K562 (cell line): ENCODE measurements around the gene UBE2H. TPM values are rescaled to one million over a fixed set of nuclear protein-coding genes. Genes with fewer than 3 reads are reported as not detected.

Experiments used
- ADNP ChIP-seq: fragments of 200-800 bp; sonication (Bioruptor generic); IDR thresholded peaks from 2 replicates; pipeline ENCODE4 v1.6.1; 2016; ENCODE audit warnings: missing genetic modification characterization, missing compliant biosample characterization
- ARID2 ChIP-seq: fragments of 450-650 bp; IDR thresholded peaks from 2 replicates; pipeline ENCODE4 v1.6.1; 2017; ENCODE audit warnings: antibody characterized with exemption, mild to moderate bottlenecking
- ATF7 ChIP-seq: fragments of 450-650 bp; IDR thresholded peaks from 2 replicates; pipeline ENCODE4 v1.7.1; 2014; ENCODE audit warnings: mild to moderate bottlenecking, moderate library complexity
- BRF2 ChIP-seq: IDR thresholded peaks from 3 replicates; pipeline ENCODE4 v1.6.1; 2011; ENCODE audit warnings: borderline replicate concordance, mild to moderate bottlenecking; ENCODE audit not compliant: insufficient read length, insufficient read depth
- DIDO1 ChIP-seq: fragments of 450-650 bp; IDR thresholded peaks from 2 replicates; pipeline ENCODE4 v1.6.1; 2016; ENCODE audit warnings: low read depth, missing biosample characterization, missing genetic modification characterization
- DPF2 ChIP-seq: fragments of 450-650 bp; IDR thresholded peaks from 2 replicates; pipeline ENCODE4 v1.6.1; 2016
- E2F5 ChIP-seq: sonication (generic); formaldehyde crosslinking; IDR thresholded peaks from 2 replicates; pipeline ENCODE4 v1.8.0; 2022; ENCODE audit warnings: mild to moderate bottlenecking, missing genetic modification reagents
- HINFP ChIP-seq: fragments of 450-650 bp; conservative IDR thresholded peaks from 2 replicates; pipeline ENCODE4 v1.6.1; 2016; ENCODE audit warnings: missing genetic modification characterization, low read depth, mild to moderate bottlenecking, control low read depth, missing compliant biosample characterization
- KDM4B ChIP-seq, 2 experiments: fragments of 450-650 bp in 1 of 2; sonication (generic) in 1 of 2; IDR thresholded peaks; 2 replicates each; pipeline ENCODE4 v1.6.1; 2016 to 2017; ENCODE audit warnings: borderline replicate concordance in 2 of 2, antibody characterized with exemption in 1 of 2, low read depth in 1 of 2, mild to moderate bottlenecking in 1 of 2
- NFATC3 ChIP-seq: fragments of 450-650 bp; IDR thresholded peaks from 2 replicates; pipeline ENCODE4 v1.6.1; 2017; ENCODE audit warnings: mild to moderate bottlenecking
- NR2C1 ChIP-seq, 2 experiments: fragments of 450-650 bp; IDR thresholded peaks; 2 replicates each; pipeline ENCODE4 v1.6.1; 2017; ENCODE audit warnings: mild to moderate bottlenecking in 2 of 2, antibody characterized with exemption in 1 of 2, inconsistent platforms in 1 of 2, missing compliant biosample characterization in 1 of 2, missing genetic modification characterization in 1 of 2
- POLR3A ChIP-seq: IDR thresholded peaks from 2 replicates; pipeline ENCODE4 v1.6.1; 2011; ENCODE audit warnings: borderline replicate concordance, mild to moderate bottlenecking, moderate library complexity; ENCODE audit not compliant: insufficient read length, insufficient read depth; ENCODE audit errors: extremely low read depth
- RBM25 ChIP-seq: fragments of 200-400 bp; formaldehyde crosslinking; IDR thresholded peaks from 2 replicates; pipeline ENCODE4 v1.6.1; 2018; ENCODE audit warnings: low read length, low read depth, moderate library complexity; ENCODE audit not compliant: severe bottlenecking
- RBM39 ChIP-seq: fragments of 200-400 bp; formaldehyde crosslinking; optimal IDR thresholded peaks from 2 replicates; pipeline ENCODE3; 2018; ENCODE audit warnings: low read depth, low read length
- SNAPC5 ChIP-seq: fragments of 250-450 bp; sonication (Bioruptor Pico); IDR thresholded peaks from 2 replicates; pipeline ENCODE4 v1.8.0; 2021; ENCODE audit warnings: moderate library complexity, mild to moderate bottlenecking, inconsistent platforms
- SPI1 ChIP-seq: IDR thresholded peaks from 2 replicates; pipeline ENCODE4 v1.6.1; 2011; ENCODE audit warnings: low read depth, low read length, control low read depth, borderline replicate concordance
- TCF7L2 ChIP-seq: fragments of 150-350 bp; IDR thresholded peaks from 2 replicates; pipeline ENCODE4 v1.6.1; 2016; ENCODE audit warnings: low read depth, mild to moderate bottlenecking, low read length, moderate library complexity
- XRCC5 ChIP-seq: fragments of 200-400 bp; formaldehyde crosslinking; IDR thresholded peaks from 2 replicates; pipeline ENCODE4 v1.6.1; 2017; ENCODE audit warnings: low read depth, mild to moderate bottlenecking, low read length
- ZBTB1 ChIP-seq: sonication (generic); formaldehyde crosslinking; IDR thresholded peaks from 2 replicates; pipeline ENCODE4 v1.8.1; 2023; ENCODE audit warnings: missing genetic modification reagents, low read depth, mild to moderate bottlenecking, borderline replicate concordance
- ZNF263 ChIP-seq: sonication (generic); formaldehyde crosslinking; IDR thresholded peaks from 2 replicates; pipeline ENCODE4 v1.8.0; 2022; ENCODE audit warnings: mild to moderate bottlenecking, missing genetic modification reagents, borderline replicate concordance
- ZNF395 ChIP-seq: fragments of 200-800 bp; sonication (Bioruptor generic); IDR thresholded peaks from 2 replicates; pipeline ENCODE4 v1.6.1; 2017; ENCODE audit warnings: missing genetic modification characterization, missing compliant biosample characterization
- ZNF764 ChIP-seq: fragments of 250-450 bp; sonication (Bioruptor Pico); IDR thresholded peaks from 2 replicates; pipeline ENCODE4 v1.4.0; 2020; ENCODE audit warnings: low read depth, mild to moderate bottlenecking, moderate library complexity
- polyA plus RNA-seq, 8 experiments: library from polyadenylated mRNA; depleted of rRNA in 4 of 8; stranded (reverse) in 5 of 8; unstranded in 3 of 8; fragments of >200 nt; fragmentation: Nextera tagmentation in 2 of 8; fragmentation: Illumina TruSeq in 1 of 8; extraction: Ambion mirVana in 2 of 8; extraction: Trizol in 1 of 8; gene quantifications; 2 replicates each; pipeline versions ENCODE4 v1.2.1 to v1.2.3, GENCODE V29; 2011 to 2014; ENCODE audit warnings: inconsistent platforms in 1 of 8, missing spikeins in 1 of 8
- total RNA-seq, 7 experiments: library from RNA; depleted of rRNA in 6 of 7; stranded (reverse); fragments of >200 nt in 6 of 7; fragmentation: Illumina TruSeq in 2 of 7; extraction: Trizol in 2 of 7; gene quantifications; 2 replicates each; pipeline versions ENCODE4 v1.2.1 to v1.2.3, GENCODE V29; 2011 to 2021; ENCODE audit warnings: low replicate concordance in 1 of 7

The UBE2H gene
- total and polyA plus RNA-seq, 9 of the 15 experiments (the other 6 are each of a cell fraction or from before 2014, with no cell fraction given) = 6.3 to 33.0 (median 13.3) TPM

GRCh38 chr7:129784783-129785684 is 167.7 kb downstream of the UBE2H start (continued):
- TF ChIP-seq KDM4B (IDR thresholded peaks at IDR 0.05; ENCODE audit: borderline replicate concordance in 2 of 2, low read depth in 1 of 2) (no peak), SPI1 (peak; percentile 76), XRCC5 (peak; percentile 56; the same call in 1 of the 2 replicates), TCF7L2 (no peak), NFATC3 (peak; percentile 68; the same call in 1 of the 2 replicates), ATF7 (0 out of 2 replicates have a peak, but pooled peaks have one; percentile 38), BRF2 (no peak), ZNF395 (no peak), ZNF764 (no peak), RBM39 (no peak), RBM25 (peak; percentile 92), ZNF263 (no peak), NR2C1 (IDR thresholded peaks at IDR 0.05) (peak; percentile 49; the same call in 1 of the 2 replicates), NR2C1 (tag; IDR thresholded peaks at IDR 0.05) (peak; percentile 53), E2F5 (0 out of 2 replicates have a peak, but pooled peaks have one; percentile 33), DPF2 (peak; percentile 68), ARID2 (no peak), HINFP (tag) (no peak), SNAPC5 (CRISPR knock-in tag) (no peak), DIDO1 (no peak), ADNP (peak; percentile 96), ZBTB1 (CRISPR knock-in tag) (0 out of 2 replicates have a peak, but pooled peaks have one; percentile 27), POLR3A (no peak)
